GM18907 (cell line): ENCODE results near the gene YBX2.
"Not testable (repeated sequence)": the region's sequence is repeated elsewhere in the genome, so short reads cannot be mapped to it uniquely, and the experiment has no call there.

Source experiments
- ATAC-seq: cut with Tn5 transposase; IDR thresholded peaks from one replicate; pipeline ENCODE4 v1.9.1; 2021; ENCODE audit warnings: mild to moderate bottlenecking, moderate library complexity; ENCODE audit not compliant: unreplicated experiment

The YBX2 gene

DNA sequence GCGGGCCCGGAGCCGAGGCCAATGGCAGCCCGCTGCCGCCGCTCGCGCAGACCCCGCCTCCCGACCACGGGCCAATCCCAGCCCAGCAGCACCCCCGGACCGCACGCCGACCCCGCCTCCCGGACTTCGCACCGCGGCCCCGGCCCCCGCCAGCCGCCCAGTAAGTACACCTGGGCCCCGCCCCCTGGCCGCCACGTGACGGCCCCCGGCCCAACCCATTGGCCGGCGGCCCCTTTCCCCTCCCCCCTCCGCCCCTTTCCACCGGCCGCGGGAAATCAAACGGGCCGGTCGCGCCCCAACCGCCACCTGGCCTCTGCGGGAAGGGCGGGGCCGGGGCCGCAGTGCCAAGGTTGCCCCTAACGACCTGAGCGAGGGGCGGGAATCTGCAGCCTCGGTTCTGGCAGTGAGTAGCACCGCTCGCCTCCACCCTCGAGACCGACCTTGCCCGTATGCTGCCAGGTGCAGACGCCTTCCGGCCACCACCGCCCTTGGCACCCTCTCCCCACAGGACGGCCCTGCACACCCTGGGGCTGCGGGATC is at the start of gene YBX2:
YBX2 (minus strand) TSS at position 26 of the 540 bp plus-strand sequence. CDS start 139 bp downstream, outside the sequence.
- no peak for ATAC-seq

DNA sequence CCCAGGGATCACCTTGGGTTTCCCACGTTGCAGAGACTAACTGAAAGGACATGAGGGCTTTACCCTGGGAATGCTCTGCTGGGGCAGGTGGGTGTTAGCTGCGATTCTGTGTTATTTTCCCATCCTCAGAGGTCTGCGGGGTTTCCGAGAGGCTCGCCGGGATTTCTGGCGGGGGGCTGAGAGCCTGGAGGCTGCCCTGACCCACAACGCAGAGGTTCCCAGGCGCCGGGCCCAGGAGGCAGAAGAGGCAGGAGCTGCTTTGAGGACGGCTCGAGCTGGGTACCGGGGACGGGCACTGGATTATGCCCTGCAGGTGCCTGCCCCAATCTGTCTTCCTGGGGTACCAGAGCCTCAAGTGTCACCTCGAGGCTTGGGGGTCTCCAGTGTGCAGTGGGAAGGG is 48.8 kb upstream of the YBX2 start:
- ATAC-seq: no peak

DNA sequence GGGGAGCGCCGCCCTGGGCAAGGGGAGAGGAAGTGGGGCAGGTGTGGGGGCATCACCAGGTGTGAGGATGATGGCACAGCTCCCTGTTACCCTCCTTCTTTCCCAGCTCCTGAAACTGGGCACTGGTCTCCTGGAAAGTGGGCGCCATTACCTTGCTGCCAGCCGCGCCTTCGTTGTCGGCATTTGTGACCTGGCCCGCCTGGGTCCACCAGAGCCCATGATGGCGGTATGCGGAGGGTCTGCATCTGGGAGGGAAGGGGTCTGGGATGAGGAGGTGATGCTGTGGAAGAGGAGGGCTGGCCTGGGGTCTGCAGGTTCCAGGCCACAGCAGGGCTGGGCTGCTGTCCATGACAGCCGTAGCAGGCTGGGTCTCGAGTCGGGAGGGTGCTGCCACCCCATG is 47.4 kb upstream of the YBX2 start:
- no peak for ATAC-seq

DNA sequence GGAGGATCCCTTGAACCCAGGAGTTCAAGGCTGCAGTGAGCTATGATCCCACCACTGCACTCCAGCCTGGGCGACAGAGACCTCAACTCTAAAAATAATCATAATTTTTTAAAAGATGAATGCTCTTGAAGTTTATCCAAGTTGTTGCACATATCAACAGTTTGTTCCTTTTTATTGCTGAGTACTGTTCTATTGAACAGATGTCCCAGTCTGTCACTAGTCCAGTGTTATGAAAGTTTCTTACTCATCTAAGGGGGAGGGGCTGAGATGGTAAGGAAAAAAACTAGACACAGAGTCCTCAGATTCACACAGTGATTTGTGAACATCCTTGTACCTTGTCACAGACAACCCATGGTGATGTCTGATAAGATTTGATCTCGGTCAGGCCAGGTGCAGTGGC is 45.7 kb upstream of the YBX2 start:
- no peak for ATAC-seq

DNA sequence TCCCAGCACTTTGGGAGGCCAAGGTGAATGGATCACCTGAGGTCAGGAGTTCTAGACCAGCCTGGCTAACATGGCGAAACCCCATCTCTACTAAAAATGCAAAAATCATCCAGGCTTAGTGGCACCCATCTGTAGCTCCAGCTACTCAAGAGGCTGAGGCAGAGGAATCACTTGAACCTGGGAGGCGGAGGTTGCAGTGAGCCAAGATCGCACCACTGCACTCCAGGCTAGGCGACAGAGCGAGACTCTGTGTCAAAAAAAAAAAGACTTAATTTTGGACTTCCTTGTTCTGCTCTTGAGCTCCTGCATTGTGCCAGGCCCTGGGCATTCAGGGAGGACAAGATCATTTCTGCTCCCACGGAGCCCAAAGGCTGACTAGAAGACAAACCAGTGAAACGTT is 43.2 kb upstream of the YBX2 start:
- ATAC-seq: not testable (repeated sequence)

DNA sequence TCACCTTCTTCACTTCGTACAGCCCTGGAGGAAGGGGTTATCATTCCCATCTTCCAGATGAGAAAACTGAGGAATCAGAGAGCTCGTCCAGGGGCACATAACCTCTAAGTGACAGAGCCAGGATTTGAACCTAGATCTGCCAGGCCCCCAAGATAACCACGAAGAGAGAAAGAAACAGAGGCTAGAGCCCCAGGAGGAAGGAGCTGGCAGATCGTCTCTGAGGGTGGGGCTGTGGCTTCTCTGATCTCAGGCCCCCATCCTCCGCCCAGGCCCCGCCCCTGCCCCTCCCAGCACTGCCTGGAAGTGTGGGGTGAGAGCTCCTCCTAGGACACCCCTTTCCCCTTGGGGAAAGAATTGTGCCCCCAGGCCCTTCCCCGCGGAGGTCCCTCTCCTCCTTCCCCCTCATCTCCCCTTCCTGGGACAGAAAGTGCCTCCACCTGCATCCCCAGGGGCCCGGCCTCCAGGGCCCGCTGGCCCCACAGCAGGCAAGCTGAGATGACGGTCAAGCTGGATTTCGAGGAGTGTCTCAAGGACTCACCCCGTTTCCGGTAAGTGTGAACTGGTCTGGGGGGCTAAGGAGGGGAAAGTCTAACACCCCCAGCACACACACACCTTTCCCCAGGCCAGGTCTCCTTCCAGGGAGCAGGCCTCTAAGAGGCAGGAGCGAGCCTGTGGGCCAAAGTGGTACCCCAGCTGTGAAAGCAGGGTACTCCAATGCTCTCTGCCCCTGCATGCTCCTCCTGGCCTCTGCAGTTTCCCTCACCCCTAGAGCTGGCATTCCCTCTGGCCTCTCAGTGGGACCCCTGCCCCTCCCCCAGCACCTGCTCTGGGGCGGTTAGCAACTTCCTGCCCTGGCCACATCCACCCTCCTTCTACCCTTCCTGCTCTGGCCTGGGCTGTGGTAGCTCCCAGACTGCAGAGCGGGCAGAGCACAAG is 42.1 kb upstream of the YBX2 start, which contains the start of gene ACAP1:
ACAP1 (plus strand) TSS at position 290 of the 936 bp plus-strand sequence; CDS start at position 496, 206 bp downstream.
- peak; percentile 65 for ATAC-seq

DNA sequence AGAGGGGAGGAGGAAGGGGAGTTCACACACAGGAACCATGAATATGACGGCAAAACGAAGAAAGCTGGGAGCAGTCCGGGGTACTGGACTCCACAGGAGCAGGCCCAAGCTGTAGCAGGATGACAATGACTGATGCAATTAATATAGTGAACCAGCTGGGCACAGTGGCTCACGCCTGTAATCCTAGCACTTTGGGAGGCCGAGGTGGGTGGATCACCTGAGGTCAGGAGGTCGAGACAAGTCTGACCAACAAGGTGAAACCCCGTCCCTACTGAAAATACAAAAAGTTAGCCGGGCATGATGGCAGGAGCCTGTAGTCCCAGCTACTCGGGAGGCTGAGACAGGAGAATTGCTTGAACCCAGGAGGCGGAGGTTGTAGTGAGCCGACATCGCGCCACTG is 41.3 kb upstream of the YBX2 start:
- ATAC-seq: not testable (repeated sequence)

DNA sequence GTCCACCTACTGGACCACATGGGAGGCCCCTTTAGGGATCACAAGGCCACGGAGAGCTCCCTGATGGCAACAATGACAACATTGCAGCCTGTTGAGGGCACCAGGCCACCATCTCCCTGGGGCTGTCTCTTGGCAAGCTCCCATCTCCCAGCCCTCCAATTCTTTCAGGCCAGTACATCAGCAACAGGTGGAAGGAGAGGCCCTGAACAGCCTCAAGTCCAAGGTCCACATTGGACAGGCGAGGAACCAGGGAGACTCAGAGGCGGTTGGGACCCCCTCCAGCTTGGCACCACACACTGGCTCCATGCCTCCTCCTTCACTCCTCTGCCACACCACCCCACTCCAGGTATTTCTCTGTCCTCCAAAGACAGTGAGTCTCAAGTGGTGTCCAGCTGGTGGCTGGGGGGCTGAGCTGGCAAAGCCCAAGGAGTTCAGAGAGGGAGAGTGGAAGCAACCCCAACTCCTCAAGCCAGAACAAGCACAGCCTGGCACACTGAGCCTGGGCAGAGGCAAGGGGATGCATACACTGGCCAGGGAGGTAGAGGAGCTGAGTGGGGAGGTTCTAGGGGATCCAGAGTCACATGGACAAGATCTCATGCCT is 40.6 kb upstream of the YBX2 start:
- ATAC-seq: no peak

DNA sequence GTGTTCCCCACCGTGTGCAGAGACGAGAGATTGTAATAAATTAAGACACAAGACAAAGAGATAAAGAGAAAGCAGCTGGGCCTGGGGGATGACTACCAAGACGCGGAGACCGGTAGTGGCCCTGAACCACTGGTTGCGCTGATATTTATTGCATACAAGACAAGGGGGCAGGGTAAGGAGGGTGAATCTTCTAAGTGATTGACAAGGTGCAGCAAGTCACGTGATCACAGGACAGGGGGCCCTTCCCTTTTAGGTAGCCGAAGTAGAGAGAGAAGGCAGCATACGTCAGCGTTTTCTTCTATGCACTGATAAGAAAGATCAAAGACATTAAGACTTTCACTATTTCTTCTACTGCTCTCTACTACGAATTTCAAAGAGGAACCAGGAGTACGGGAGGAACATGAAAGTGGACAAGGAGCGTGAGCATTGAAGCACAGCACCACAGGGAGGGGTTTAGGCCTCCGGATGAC is 38.2 kb upstream of the YBX2 start:
- not testable (repeated sequence) for ATAC-seq

DNA sequence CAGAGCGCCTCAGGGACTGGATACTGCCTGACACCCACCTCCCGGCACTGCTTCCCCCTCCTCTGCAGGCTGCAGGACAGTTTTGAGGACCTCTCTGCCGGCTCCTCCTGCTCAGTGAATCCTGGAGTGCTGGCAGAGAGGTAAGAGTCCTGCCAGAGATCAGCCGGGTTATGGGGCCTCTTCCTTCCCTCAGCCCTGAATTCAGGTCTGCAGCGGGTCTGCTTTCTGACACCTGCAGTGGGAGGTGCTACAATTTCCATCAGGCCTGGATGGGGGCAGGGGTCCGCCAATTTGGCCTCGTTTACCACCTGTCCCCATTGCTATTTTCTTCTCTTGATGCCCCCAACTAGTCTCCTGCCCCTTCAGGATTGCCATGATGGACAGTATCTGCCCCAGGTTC is 37.7 kb upstream of the YBX2 start:
- ATAC-seq: no peak

DNA sequence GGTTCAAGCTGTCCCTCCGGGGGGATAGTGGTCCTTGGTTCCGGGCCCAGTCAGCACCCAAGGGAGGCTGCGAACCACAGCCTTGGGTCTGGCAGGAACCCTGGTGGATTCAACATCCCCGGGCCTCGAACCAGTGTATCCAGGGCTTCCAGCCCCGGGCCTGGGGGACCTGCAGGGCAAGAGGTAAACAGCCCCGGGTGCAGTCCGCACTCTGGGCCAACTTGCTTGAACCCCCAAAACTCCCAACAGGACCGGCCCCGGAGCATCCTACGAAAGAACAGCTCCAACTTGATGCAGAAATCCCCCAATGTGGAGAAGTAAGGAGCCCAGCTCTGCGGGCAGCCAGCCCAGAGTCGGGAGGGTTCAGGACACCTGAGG is 36.2 kb upstream of the YBX2 start:
- ATAC-seq: peak; percentile 2

DNA sequence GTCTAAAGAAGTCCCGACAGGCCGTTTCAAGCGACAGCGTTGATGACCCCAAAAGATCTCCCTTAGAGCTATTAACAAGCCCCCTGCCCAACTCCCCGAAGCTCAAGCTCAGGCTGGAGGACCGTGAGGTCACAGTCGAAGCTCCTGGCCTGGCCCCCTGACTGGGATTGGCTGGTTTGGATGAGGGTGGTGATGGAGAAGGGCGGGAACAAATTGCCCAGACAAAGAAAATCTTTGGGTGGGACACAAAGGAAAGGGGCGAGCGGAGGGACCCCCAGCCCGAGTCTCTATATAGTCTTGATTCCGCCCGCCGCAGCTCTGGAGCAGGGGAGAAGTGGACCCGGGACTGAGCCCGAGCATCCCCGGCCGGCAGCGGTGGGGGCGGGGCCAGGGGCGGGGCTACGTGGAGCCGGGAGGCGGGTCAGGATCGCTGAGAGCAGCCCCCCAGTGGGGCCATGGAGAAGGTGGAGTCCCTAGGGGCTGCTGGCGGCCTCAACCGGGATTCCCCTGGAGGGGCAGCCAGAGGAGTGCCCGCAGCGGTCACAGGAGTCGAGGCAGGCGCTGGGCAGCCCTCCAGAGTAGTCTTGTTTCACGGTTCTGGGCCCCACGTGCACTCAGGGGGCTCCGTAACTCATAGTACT is 35.7 kb upstream of the YBX2 start:
- ATAC-seq: peak; percentile 42

DNA sequence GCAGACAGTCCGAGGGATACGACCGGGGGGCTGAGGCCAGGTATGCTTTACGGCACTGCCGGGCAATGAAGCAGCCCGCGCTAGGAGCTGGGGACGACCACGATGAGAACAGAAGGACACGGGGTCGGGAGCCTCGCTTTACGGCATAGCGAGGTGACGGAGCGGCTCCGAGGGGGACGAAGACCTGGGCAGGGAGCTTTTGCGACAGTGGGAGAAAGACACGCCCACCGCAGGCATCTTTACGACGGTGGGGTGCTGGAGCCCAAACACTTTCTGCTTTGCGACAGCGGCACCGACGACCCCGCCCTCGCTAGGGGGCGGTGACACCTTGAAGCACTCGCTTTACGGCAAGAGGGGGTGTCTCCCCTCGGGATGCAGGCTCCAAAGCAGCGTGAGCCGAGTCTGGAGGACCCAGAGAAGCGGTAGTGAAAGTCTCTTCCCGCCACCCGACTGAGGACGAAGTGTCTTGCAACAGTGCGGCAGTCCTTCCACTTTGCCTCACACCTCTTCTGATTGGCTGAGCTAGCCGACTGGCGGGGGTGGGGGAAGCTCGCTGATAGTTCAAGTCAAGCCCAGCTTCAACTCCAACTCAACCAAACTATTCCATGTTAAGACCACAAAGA is 35.0 kb upstream of the YBX2 start:
- peak; percentile 68 for ATAC-seq

DNA sequence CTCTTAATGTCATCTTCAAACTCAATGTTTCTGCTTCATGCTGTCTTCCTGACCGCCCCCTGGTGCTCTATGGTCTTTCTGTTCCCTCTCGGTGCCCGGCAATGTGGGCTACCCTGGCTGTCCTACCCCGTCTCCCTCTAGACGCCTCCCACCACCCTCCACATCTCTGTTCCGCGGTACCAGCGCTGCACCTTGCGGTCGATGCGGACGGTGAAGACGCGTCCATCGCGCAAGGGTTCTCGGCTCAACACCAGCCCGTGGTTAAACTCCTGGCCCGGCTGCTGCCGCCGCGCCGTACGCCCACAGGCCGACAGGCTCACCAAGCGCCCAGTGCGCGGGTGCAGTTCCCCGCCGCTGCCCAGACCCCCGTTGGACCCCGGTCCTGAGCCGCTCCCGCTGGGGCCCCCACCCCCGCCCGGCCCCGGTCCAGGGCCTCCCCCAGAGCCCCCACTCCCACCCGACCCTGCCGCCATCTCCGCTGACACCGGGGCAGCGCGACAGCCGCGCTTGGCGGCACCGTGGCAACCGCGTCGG is 34.5 kb upstream of the YBX2 start, which contains the start of gene NEURL4:
NEURL4 (minus strand) TSS at position 496 of the 534 bp plus-strand sequence; CDS start at position 473, 23 bp downstream.
- peak; percentile 15 for ATAC-seq

DNA sequence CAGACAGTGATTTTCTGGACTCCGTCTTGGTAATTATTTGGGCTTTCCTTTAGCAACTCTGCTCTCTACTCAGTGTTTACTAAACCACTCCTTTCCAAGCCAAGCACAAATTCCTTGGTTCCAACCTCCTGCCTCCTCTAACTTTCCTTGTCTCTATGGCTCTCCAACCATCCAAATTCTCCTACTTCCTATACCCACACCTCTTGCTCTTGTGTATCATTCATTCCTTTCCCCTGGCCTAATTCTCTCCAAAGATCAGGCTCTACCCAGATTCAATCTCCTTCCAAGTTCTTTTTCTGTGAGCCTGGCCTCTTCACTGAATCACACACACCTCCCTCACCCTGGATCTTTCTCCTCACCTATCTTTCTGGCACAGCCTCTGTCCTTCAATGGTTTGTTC is 33.6 kb upstream of the YBX2 start:
- no peak for ATAC-seq

DNA sequence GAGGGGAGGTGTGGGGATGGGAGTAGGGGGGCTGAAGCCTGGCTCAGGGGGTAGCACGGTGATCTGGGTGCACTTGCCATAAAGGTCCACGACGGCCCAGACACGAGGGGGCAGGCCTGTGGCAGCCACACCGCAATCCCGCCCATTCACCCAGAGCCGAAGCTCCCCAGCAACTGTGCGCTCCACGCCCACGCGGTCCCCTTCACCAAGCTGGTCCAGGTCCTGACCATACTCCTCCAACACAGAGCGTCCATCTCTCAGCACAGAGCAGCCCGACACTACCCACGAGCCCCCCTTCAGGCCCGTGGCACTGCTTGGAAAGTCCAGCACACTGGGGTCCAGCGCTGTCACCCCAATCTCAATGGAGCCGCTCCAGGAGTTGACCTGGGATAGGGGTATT is 33.1 kb upstream of the YBX2 start:
- ATAC-seq: no peak

DNA sequence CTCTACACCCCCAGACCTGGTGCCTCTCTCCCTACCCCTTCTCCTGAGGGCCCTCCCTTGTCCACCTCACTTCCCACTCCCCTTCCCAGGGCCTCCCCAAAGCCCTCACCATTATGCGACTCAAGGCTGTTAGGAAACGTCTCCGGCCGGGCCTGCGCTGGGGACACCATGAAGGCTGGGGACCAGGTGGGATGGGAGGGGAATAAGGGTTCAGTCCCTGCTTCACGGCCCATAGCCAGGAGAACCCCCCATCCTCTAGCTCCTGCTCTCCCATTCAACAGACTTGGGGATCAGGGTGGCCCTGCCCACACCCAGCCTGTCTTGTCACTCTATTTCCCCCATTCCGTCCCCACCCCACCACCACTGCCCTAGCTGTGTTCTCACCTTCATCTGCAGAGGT is 32.6 kb upstream of the YBX2 start:
- no peak for ATAC-seq

DNA sequence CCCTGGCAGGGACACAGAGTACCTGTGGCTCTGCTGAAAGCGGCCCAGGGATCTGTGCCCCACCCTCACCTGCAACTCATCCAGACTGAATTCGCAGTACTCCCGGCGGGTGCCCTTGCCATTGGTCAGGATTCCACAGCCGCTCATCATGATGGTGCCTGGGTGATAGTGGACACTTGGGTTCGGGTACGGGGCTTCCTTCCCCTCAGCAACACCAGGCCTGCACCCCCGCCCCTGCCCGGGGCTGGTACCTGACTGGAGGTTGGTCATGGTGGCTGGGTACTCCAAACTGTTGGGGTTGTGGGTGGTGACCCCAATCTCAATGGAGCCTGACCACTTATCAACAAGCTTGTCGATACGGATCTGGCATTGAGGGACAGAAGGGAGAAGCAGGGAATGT is 31.7 kb upstream of the YBX2 start:
- no peak for ATAC-seq

DNA sequence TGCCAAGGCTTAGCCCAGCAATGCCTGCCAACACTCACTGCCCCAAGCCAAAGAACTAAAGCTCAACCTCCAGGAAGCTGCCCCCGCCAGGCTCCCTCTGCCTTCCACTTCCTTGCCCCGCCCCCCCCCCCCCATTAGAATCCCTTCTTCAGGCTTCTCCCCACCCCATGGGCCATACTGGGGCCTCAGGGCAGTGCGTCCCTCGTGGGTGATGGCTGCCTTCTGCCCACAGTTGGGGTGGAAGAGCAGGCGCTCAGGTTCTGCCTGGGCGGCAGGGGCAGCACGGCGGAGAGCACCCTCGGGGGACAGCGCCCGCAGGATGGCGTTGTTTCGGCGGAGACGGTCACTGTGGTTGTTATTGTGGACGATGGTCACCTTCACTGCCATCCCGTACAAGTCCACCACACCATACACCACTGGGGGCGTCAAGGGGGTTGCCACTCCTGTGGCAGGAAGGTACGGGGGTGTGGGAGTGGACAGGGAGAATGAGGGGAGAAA is 30.6 kb upstream of the YBX2 start:
- no peak for ATAC-seq

DNA sequence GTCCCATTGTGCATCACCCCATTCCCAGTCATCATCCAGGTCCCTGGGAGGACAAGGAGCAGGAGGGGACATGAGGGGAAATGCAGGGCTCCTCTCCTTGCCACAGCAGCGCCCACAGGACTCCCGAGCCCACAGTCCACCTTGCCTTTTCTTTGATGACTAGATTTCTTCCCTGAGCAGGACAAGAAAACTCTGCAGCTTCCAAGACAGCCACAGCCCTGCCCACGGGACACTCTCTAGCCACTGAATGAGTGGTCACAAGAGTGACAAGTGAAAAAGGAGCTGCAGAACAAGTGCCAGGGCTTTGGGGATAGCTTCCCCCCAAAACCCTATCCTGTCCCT is 30.0 kb upstream of the YBX2 start:
- ATAC-seq: no peak
